Smooth muscle cell (in vitro differentiated cells): ENCODE measurements around the gene TAOK1. TPM values are rescaled to one million over a fixed set of nuclear protein-coding genes. Genes with fewer than 3 reads are reported as not detected.

Experiments
- DNase-seq: peaks from one replicate; lab custom pipeline; 2025; ENCODE audit not compliant: unreplicated experiment; lab: John Stamatoyannopoulos, UW
- H2AFZ ChIP-seq: fragments of 200-600 bp; sonication (generic); 2 replicates; pipeline ENCODE4 v1.6.0; 2016; ENCODE audit warnings: antibody characterized with exemption, low read depth, mild to moderate bottlenecking
- H3F3A ChIP-seq: fragments of 200-600 bp; sonication (generic); 2 replicates; pipeline ENCODE4 v1.6.0; 2017; ENCODE audit warnings: antibody characterized with exemption, low read depth
- H3K27ac ChIP-seq: fragments of 200-600 bp; sonication (generic); 2 replicates; pipeline ENCODE4 v1.5.1; 2016; ENCODE audit warnings: low read depth, mild to moderate bottlenecking
- H3K27me3 ChIP-seq: fragments of 200-600 bp; sonication (generic); 2 replicates; pipeline ENCODE4 v1.6.1; 2016; ENCODE audit warnings: low read depth, mild to moderate bottlenecking
- H3K36me3 ChIP-seq: fragments of 200-600 bp; sonication (generic); 2 replicates; pipeline ENCODE4 v1.5.1; 2016; ENCODE audit warnings: low read depth
- H3K4me1 ChIP-seq: fragments of 200-600 bp; sonication (generic); 2 replicates; pipeline ENCODE4 v1.5.1; 2016; ENCODE audit warnings: low read depth
- H3K4me2 ChIP-seq: fragments of 200-600 bp; sonication (generic); 2 replicates; pipeline ENCODE4 v1.6.0; 2016; ENCODE audit warnings: mild to moderate bottlenecking
- H3K4me3 ChIP-seq: fragments of 200-600 bp; sonication (generic); 2 replicates; pipeline ENCODE4 v1.5.1; 2016; ENCODE audit warnings: mild to moderate bottlenecking
- H3K79me2 ChIP-seq: fragments of 200-600 bp; sonication (generic); 2 replicates; pipeline ENCODE4 v1.6.0; 2016; ENCODE audit warnings: low read depth, mild to moderate bottlenecking
- H3K9ac ChIP-seq: fragments of 200-600 bp; sonication (generic); 2 replicates; pipeline ENCODE4 v1.6.0; 2016; ENCODE audit warnings: low read depth
- H3K9me3 ChIP-seq: fragments of 200-600 bp; sonication (generic); replicated peaks from 2 replicates; pipeline ENCODE4 v1.5.1; 2016; ENCODE audit warnings: low read depth
- H4K20me1 ChIP-seq: fragments of 200-600 bp; sonication (generic); 2 replicates; pipeline ENCODE4 v1.6.0; 2016; ENCODE audit warnings: low read depth
- CTCF ChIP-seq: fragments of 200-600 bp; sonication (generic); IDR thresholded peaks from 2 replicates; pipeline ENCODE4 v1.5.1; 2017; ENCODE audit warnings: borderline replicate concordance, mild to moderate bottlenecking, antibody characterized with exemption; ENCODE audit not compliant: insufficient read depth, poor library complexity, severe bottlenecking
- WGBS: methylation state at CpG from one replicate; pipeline ENCODE4 v1.1.7; 2016; ENCODE audit warnings: low lambda C conversion rate; 5-methylcytosine and 5-hydroxymethylcytosine counted together
- polyA plus RNA-seq: library from polyadenylated mRNA; unstranded; fragments of >200 nt; fragmentation: Nextera tagmentation; extraction: Ambion mirVana; gene quantifications from 2 replicates; pipeline ENCODE4 v1.2.1, GENCODE V29; 2016
- total RNA-seq: library from RNA; depleted of rRNA; stranded (reverse); fragments of >200 nt; gene quantifications from 2 replicates; pipeline ENCODE4 v1.2.3, GENCODE V29; 2014

Gene TAOK1
- total and polyA plus RNA-seq, 2 experiments from 2014 or later: 4.7 to 58.7 TPM

GRCh38 chr17:29396066-29396465, 5.9 kb downstream of the TAOK1 start:
- Histone ChIP-seq H3K9ac (no peak overlapping the region), H3F3A (no peaks in the 10 kb centered on the region), H3K9me3 (no peaks in the 10 kb centered on the region), H3K79me2 (peaks cover 100% of the 10 kb centered on the region), H3K4me2 (no peak overlapping the region), H3K36me3 (no peaks in the 10 kb centered on the region), H3K27me3 (no peaks in the 10 kb centered on the region), H2AFZ (no peak overlapping the region), H3K4me1 (peaks cover 24% of the 10 kb centered on the region), H3K4me3 (no peak overlapping the region), H4K20me1 (peaks cover 97% of the 10 kb centered on the region), H3K27ac (no peak overlapping the region)
- WGBS: 89% methylated on average over 2 of the region's 2 CpGs
- no peak for TF ChIP-seq CTCF
- DNase-seq: no peak

GRCh38 chr17:29399634-29400033, 9.5 kb downstream of the TAOK1 start:
- H3K36me3 ChIP-seq: no peaks in the 10 kb centered on the region
- no peaks in the 10 kb centered on the region for H3K9me3 ChIP-seq
- H3K4me2 ChIP-seq: no peak overlapping the region
- TF ChIP-seq CTCF: no peak
- peaks cover 100% of the 10 kb centered on the region for H3K79me2 ChIP-seq
- H4K20me1 ChIP-seq: peaks cover 97% of the 10 kb centered on the region
- DNase-seq: no peak
- H3F3A ChIP-seq: no peaks in the 10 kb centered on the region
- no peak overlapping the region for H3K9ac ChIP-seq
- H3K4me3 ChIP-seq: no peak overlapping the region
- no peaks in the 10 kb centered on the region for H3K4me1 ChIP-seq
- no peak overlapping the region for H2AFZ ChIP-seq
- WGBS: 96% methylated on average over 4 of the region's 4 CpGs
- H3K27me3 ChIP-seq: no peaks in the 10 kb centered on the region
- no peak overlapping the region for H3K27ac ChIP-seq

- no peaks in the 10 kb centered on the region for H3K36me3 ChIP-seq
- DNase-seq: no peak
- TF ChIP-seq CTCF: no peak
- no peak overlapping the region for H3K27ac ChIP-seq
- H2AFZ ChIP-seq: no peak overlapping the region
- peaks cover 100% of the 10 kb centered on the region for H3K79me2 ChIP-seq
- no peak overlapping the region for H3K4me2 ChIP-seq
- no peaks in the 10 kb centered on the region for H3F3A ChIP-seq
- peaks cover 97% of the 10 kb centered on the region for H4K20me1 ChIP-seq
- no peak overlapping the region for H3K4me3 ChIP-seq
- H3K27me3 ChIP-seq: no peaks in the 10 kb centered on the region
- H3K4me1 ChIP-seq: no peaks in the 10 kb centered on the region
- no peaks in the 10 kb centered on the region for H3K9me3 ChIP-seq
- 100% methylated on average over 4 of the region's 4 CpGs for WGBS
- H3K9ac ChIP-seq: no peak overlapping the region
Observed at GRCh38 chr17:29400818-29401217, 10.7 kb downstream of the TAOK1 start.

- no peaks in the 10 kb centered on the region for H3K36me3 ChIP-seq
- no peaks in the 10 kb centered on the region for H3K27me3 ChIP-seq
- no peaks in the 10 kb centered on the region for H3K9me3 ChIP-seq
- no peak overlapping the region for H3K9ac ChIP-seq
- H3K4me3 ChIP-seq: no peak overlapping the region
- no peaks in the 10 kb centered on the region for H3F3A ChIP-seq
- H3K27ac ChIP-seq: no peak overlapping the region
- H2AFZ ChIP-seq: no peak overlapping the region
- peaks cover 97% of the 10 kb centered on the region for H4K20me1 ChIP-seq
- WGBS: 100% methylated on average over 4 of the region's 4 CpGs
- H3K4me2 ChIP-seq: no peak overlapping the region
- H3K4me1 ChIP-seq: no peaks in the 10 kb centered on the region
- DNase-seq: no peak
- no peak for TF ChIP-seq CTCF
- H3K79me2 ChIP-seq: peaks cover 100% of the 10 kb centered on the region
Observed at GRCh38 chr17:29401258-29401657, 11.1 kb downstream of the TAOK1 start.
